Fibroblast of upper back skin (primary cell): ENCODE measurements around the gene LRPPRC.

ENCODE experiments used
- DNase-seq: peaks from one replicate; pipeline ENCODE4 v3.0.0-alpha.2; 2013

LRPPRC gene

GRCh38 chr2:43905871-43906270 is 89.9 kb downstream of the LRPPRC start:
- no peak for DNase-seq

- DNase-seq, result no peak
Observed at GRCh38 chr2:43905371-43905803, 90.4 kb downstream of the LRPPRC start.

- DNase-seq, result no peak
Observed at GRCh38 chr2:43899589-43899988, 96.2 kb downstream of the LRPPRC start.

- no peak for DNase-seq
Observed at GRCh38 chr2:43898838-43899346, 96.9 kb downstream of the LRPPRC start.

- peak; percentile 5 for DNase-seq
Observed at GRCh38 chr2:43898134-43898837, 97.5 kb downstream of the LRPPRC start.

- no peak for DNase-seq
Observed at GRCh38 chr2:43897492-43897891, 98.3 kb downstream of the LRPPRC start.

GRCh38 chr2:43896906-43897305 is 98.9 kb downstream of the LRPPRC start:
- no peak for DNase-seq

- DNase-seq, result no peak
Observed at GRCh38 chr2:43894743-43895142, 101.0 kb downstream of the LRPPRC start.

- DNase-seq, result peak; percentile 6
Observed at GRCh38 chr2:43890855-43891254, 104.9 kb downstream of the LRPPRC start.

- DNase-seq, result no peak
Observed at GRCh38 chr2:43889416-43889815, 106.4 kb downstream of the LRPPRC start.

- DNase-seq, result no peak
Observed at GRCh38 chr2:43887176-43887575, 108.6 kb downstream of the LRPPRC start.

- no peak for DNase-seq
Observed at GRCh38 chr2:43885132-43885632, 110.6 kb downstream of the LRPPRC start.

- DNase-seq, result no peak
Observed at GRCh38 chr2:43884689-43885088, 111.1 kb downstream of the LRPPRC start.

- DNase-seq, result no peak
Observed at GRCh38 chr2:43882312-43882711, 113.5 kb downstream of the LRPPRC start.

- DNase-seq, result no peak
Observed at GRCh38 chr2:43880952-43881351, 114.8 kb downstream of the LRPPRC start.

GRCh38 chr2:43880471-43880870 is 115.3 kb downstream of the LRPPRC start:
- DNase-seq, result no peak

- peak; percentile 25 for DNase-seq
Observed at GRCh38 chr2:43879261-43879660, 116.5 kb downstream of the LRPPRC start.

- peak; percentile 45 for DNase-seq
Observed at GRCh38 chr2:43877782-43878464, 117.9 kb downstream of the LRPPRC start.

GRCh38 chr2:43874776-43875451 is 120.9 kb downstream of the LRPPRC start:
- DNase-seq, result no peak

- no peak for DNase-seq
Observed at GRCh38 chr2:43872151-43872550, 123.6 kb downstream of the LRPPRC start.

GRCh38 chr2:43855292-43855691 is 140.5 kb downstream of the LRPPRC start:
- DNase-seq, result no peak

GRCh38 chr2:43854671-43855070 is 141.1 kb downstream of the LRPPRC start:
- DNase-seq, result no peak
